ENCODE results near the gene LYAR.

GRCh38 chr4:4245172-4245571 is 44.8 kb downstream of the LYAR start:
- TF ChIP-seq CTCF (conservative IDR thresholded peaks at IDR 0.05; ENCODE audit: low read length) = no peak
- no peak for TF ChIP-seq EZH2phosphoT487 (IDR thresholded peaks at IDR 0.05; ENCODE audit: borderline replicate concordance)
